ENCODE data around the gene EEF1B2.
A peak's percentile ranks its signal among the peaks of the same experiment; 100 is the strongest.
"Not testable (repeated sequence)": the region's sequence is repeated elsewhere in the genome, so short reads cannot be mapped to it uniquely, and the experiment has no call there.

Gene EEF1B2

GRCh38 chr2:206159346-206160124 lies at the start of gene EEF1B2, which contains the start of gene NDUFS1:
TSS of gene EEF1B2 (plus strand) at chr2:206159895. CDS start at chr2:206159980, 85 bp downstream.
TSS of gene NDUFS1 (minus strand) at chr2:206159444. CDS start at chr2:206153678, 5,766 bp downstream.
- DNase-seq = peak; percentile 96

- no peak for DNase-seq
Measured at GRCh38 chr2:206112108-206112507, 47.6 kb upstream of the EEF1B2 start.

- DNase-seq = no peak
Measured at GRCh38 chr2:206112846-206113547, 46.7 kb upstream of the EEF1B2 start.

- no peak for DNase-seq
Measured at GRCh38 chr2:206115026-206115578, 44.6 kb upstream of the EEF1B2 start.

- no peak for DNase-seq
Measured at GRCh38 chr2:206116278-206116677, 43.4 kb upstream of the EEF1B2 start.

GRCh38 chr2:206122569-206122968 lies 37.1 kb upstream of the EEF1B2 start:
- not testable (repeated sequence) for DNase-seq

- no peak for DNase-seq
Measured at GRCh38 chr2:206125901-206126300, 33.8 kb upstream of the EEF1B2 start.

- DNase-seq = no peak
Measured at GRCh38 chr2:206127656-206128055, 32.0 kb upstream of the EEF1B2 start.

GRCh38 chr2:206143451-206143850 lies 16.2 kb upstream of the EEF1B2 start:
- DNase-seq = no peak

GRCh38 chr2:206144383-206144782 lies 15.3 kb upstream of the EEF1B2 start:
- no peak for DNase-seq

GRCh38 chr2:206145665-206146064 lies 14.0 kb upstream of the EEF1B2 start:
- no peak for DNase-seq

- DNase-seq = no peak
Measured at GRCh38 chr2:206149330-206149729, 10.4 kb upstream of the EEF1B2 start.

GRCh38 chr2:206150168-206150567 lies 9.5 kb upstream of the EEF1B2 start:
- DNase-seq = no peak

GRCh38 chr2:206150631-206151030 lies 9.1 kb upstream of the EEF1B2 start:
- no peak for DNase-seq

- DNase-seq = no peak
Measured at GRCh38 chr2:206154197-206154596, 5.5 kb upstream of the EEF1B2 start.

- not testable (repeated sequence) for DNase-seq
Measured at GRCh38 chr2:206157014-206157413, 2.7 kb upstream of the EEF1B2 start.

GRCh38 chr2:206158563-206159345 lies 941 bp upstream of the EEF1B2 start:
- DNase-seq = no peak

GRCh38 chr2:206160125-206160806 lies 571 bp downstream of the EEF1B2 start:
- DNase-seq = no peak

GRCh38 chr2:206160807-206161179 lies 1.1 kb downstream of the EEF1B2 start:
- DNase-seq = no peak

- DNase-seq = not testable (repeated sequence)
Measured at GRCh38 chr2:206162401-206162800, 2.7 kb downstream of the EEF1B2 start.

GRCh38 chr2:206163251-206163880 lies 3.7 kb downstream of the EEF1B2 start:
- DNase-seq = no peak

Data from GDM1 (cell line).